Measurements from ENCODE around the gene UHRF1.
A peak's percentile ranks its signal among the peaks of the same experiment; 100 is the strongest.

DNA sequence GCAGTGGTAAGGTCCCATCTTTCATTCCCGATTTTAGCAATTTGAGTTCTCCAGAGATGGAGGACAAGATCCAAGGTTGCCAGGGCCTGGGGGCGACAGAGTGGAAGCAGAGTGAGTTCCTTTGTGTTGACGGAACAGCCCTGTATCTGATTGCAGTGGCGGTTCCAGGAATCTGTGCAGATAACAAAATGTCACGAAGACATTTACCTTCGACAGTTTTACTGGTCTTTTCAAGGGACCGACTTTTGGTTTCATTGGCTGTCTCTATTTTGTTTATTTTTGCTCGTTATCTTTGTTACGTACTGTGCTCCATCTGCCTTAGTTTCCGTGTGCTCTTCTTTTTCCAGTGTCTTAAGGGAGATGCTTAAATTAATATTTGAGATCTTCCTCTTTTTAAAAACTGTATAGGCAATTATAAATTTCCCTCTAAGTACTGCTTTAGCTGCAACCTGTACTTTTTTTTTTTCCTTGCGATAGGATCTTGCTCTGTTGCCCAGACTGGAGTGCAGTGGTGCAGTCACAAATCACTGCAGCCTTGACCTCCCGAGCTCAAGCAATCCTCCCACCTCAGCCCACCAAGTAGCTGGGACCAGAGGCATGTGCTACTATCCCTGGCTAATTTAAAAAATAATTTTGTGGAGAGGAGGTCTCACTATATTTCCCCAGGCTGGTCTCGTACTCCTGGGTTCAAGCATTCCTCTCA lies 82.8 kb downstream of the UHRF1 start:
- peak; percentile 83 for TF ChIP-seq POLR2AphosphoS5 (IDR thresholded peaks at IDR 0.05)
- TF ChIP-seq, protein P1, sequence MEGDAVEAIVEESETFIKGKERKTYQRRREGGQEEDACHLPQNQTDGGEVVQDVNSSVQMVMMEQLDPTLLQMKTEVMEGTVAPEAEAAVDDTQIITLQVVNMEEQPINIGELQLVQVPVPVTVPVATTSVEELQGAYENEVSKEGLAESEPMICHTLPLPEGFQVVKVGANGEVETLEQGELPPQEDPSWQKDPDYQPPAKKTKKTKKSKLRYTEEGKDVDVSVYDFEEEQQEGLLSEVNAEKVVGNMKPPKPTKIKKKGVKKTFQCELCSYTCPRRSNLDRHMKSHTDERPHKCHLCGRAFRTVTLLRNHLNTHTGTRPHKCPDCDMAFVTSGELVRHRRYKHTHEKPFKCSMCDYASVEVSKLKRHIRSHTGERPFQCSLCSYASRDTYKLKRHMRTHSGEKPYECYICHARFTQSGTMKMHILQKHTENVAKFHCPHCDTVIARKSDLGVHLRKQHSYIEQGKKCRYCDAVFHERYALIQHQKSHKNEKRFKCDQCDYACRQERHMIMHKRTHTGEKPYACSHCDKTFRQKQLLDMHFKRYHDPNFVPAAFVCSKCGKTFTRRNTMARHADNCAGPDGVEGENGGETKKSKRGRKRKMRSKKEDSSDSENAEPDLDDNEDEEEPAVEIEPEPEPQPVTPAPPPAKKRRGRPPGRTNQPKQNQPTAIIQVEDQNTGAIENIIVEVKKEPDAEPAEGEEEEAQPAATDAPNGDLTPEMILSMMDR (IDR thresholded peaks at IDR 0.05): no peak
- TF ChIP-seq POLR2A (IDR thresholded peaks at IDR 0.05): no peak

Measured in prostate gland (tissue), 2 donors.